HPDE6-E6E7 (cell line): ENCODE results near the gene TUBA4B.

Experiments
- DNase-seq: peaks from one replicate; pipeline ENCODE4 v3.0.0; 2011; ENCODE audit warnings: missing footprints; ENCODE audit errors: extremely low spot score

The TUBA4B gene

GRCh38 chr2:219252900-219253752, at the start of gene TUBA4B:
TSS of gene TUBA4B (plus strand) at chr2:219253243. CDS start at chr2:219253408, 165 bp downstream.
- no peak for DNase-seq

GRCh38 chr2:219204425-219205164, 48.4 kb upstream of the TUBA4B start:
- no peak for DNase-seq

- DNase-seq = no peak
Observed at GRCh38 chr2:219205165-219205538, 47.9 kb upstream of the TUBA4B start.

- no peak for DNase-seq
Observed at GRCh38 chr2:219205981-219206327, 47.1 kb upstream of the TUBA4B start.

GRCh38 chr2:219206328-219207133, 46.5 kb upstream of the TUBA4B start, which contains the start of gene ZFAND2B:
TSS of gene ZFAND2B (plus strand) at chr2:219206782. CDS start at chr2:219206988, 206 bp downstream.
- peak; percentile 98 for DNase-seq

GRCh38 chr2:219207134-219207883, 45.7 kb upstream of the TUBA4B start:
- DNase-seq = no peak

- no peak for DNase-seq
Observed at GRCh38 chr2:219207884-219208740, 44.9 kb upstream of the TUBA4B start.

GRCh38 chr2:219209236-219210195, 43.5 kb upstream of the TUBA4B start:
- no peak for DNase-seq

- no peak for DNase-seq
Observed at GRCh38 chr2:219210196-219210885, 42.7 kb upstream of the TUBA4B start.

- no peak for DNase-seq
Observed at GRCh38 chr2:219210886-219211362, 42.1 kb upstream of the TUBA4B start.

GRCh38 chr2:219213026-219213415, 40.0 kb upstream of the TUBA4B start:
- no peak for DNase-seq

- no peak for DNase-seq
Observed at GRCh38 chr2:219213486-219214071, 39.5 kb upstream of the TUBA4B start.

- no peak for DNase-seq
Observed at GRCh38 chr2:219214141-219214540, 38.9 kb upstream of the TUBA4B start.

GRCh38 chr2:219214786-219215185, 38.3 kb upstream of the TUBA4B start:
- no peak for DNase-seq

GRCh38 chr2:219215871-219216534, 37.0 kb upstream of the TUBA4B start:
- DNase-seq = no peak

- DNase-seq = no peak
Observed at GRCh38 chr2:219216535-219216915, 36.5 kb upstream of the TUBA4B start.

GRCh38 chr2:219218217-219218731, 34.8 kb upstream of the TUBA4B start:
- peak; percentile 58 for DNase-seq
